H1 (cell line): ENCODE data around the gene SKAP2. TPM values are rescaled to one million over a fixed set of nuclear protein-coding genes. Genes with fewer than 3 reads are reported as not detected.

Experiments used
- ASH2L ChIP-seq: fragments of 200-600, 300-600 bp; sonication (generic); IDR thresholded peaks from one replicate; pipeline ENCODE4 v1.7.1; 2017; ENCODE audit warnings: low read length
- ATF2 ChIP-seq: IDR thresholded peaks from 2 replicates; pipeline ENCODE4 v1.6.1; 2012; ENCODE audit warnings: low read length, inconsistent platforms
- BACH1 ChIP-seq: IDR thresholded peaks from 2 replicates; pipeline ENCODE4 v1.6.1; 2012; ENCODE audit warnings: low read length, improper control_type of control experiment
- BRCA1 ChIP-seq: IDR thresholded peaks from 2 replicates; pipeline ENCODE4 v1.6.1; 2012; ENCODE audit warnings: low read depth, low read length, improper control_type of control experiment
- CEBPB ChIP-seq: IDR thresholded peaks from 2 replicates; pipeline ENCODE4 v1.6.1; 2012; ENCODE audit warnings: low read depth, low read length
- CREB1 ChIP-seq: IDR thresholded peaks from 2 replicates; pipeline ENCODE4 v1.6.1; 2012; ENCODE audit warnings: inconsistent platforms
- JUN ChIP-seq: IDR thresholded peaks from 2 replicates; pipeline ENCODE4 v1.6.1; 2011; ENCODE audit warnings: low read depth, mild to moderate bottlenecking, improper control_type of control experiment, low read length
- KDM1A ChIP-seq: fragments of 200-600, 300-600 bp; sonication (generic); IDR thresholded peaks from 2 replicates; pipeline ENCODE4 v1.7.1; 2016; ENCODE audit warnings: mild to moderate bottlenecking, low read length, borderline replicate concordance
- RAD21 ChIP-seq, 2 experiments: IDR thresholded peaks in 1 of 2; conservative IDR thresholded peaks in 1 of 2; 2 replicates each; pipeline ENCODE4 v1.6.1; 2011; ENCODE audit warnings: low read depth in 2 of 2, low read length in 2 of 2, improper control_type of control experiment in 1 of 2, inconsistent platforms in 1 of 2, mild to moderate bottlenecking in 1 of 2, moderate library complexity in 1 of 2
- RFX5 ChIP-seq: IDR thresholded peaks from 2 replicates; pipeline ENCODE4 v1.6.1; 2011; ENCODE audit warnings: low read depth, low read length, improper control_type of control experiment, borderline replicate concordance
- polyA plus RNA-seq, 7 experiments: library from polyadenylated mRNA; depleted of rRNA in 3 of 7; stranded (reverse) in 5 of 7; unstranded in 2 of 7; fragments of >200 nt in 5 of 7; fragments of 200-250 nt in 2 of 7; gene quantifications; 1 replicate in 5 of 7; 2 replicates in 1 of 7; 4 replicates in 1 of 7; pipeline versions ENCODE4 v1.2.1 to v1.2.3, GENCODE V29; 2011 to 2013; ENCODE audit warnings: missing spikeins in 2 of 7, mixed read lengths in 2 of 7
- total RNA-seq: library from RNA; stranded (reverse); fragmentation: NEBNext Ultra II Directional; extraction: Animal tissue kit (Norgen Biotek cat#: 25700); gene quantifications from 2 replicates; pipeline ENCODE4 v1.2.1, GENCODE V29; 2021

SKAP2 gene
- total and polyA plus RNA-seq, 2 of the 8 experiments (the other 6 are each of a cell fraction or from before 2014, with no cell fraction given): 0.53 to 5.1 TPM

- peak; percentile 49 to 62 for TF ChIP-seq RAD21 (IDR thresholded peaks at IDR 0.05 in 1 of 2, conservative IDR thresholded peaks at IDR 0.05 in 1 of 2; ENCODE audit: low read depth in 2 of 2, low read length in 2 of 2)
- no peak for TF ChIP-seq BACH1
- peak; percentile 44 for TF ChIP-seq ASH2L
- no peak for TF ChIP-seq RFX5
- peak; percentile 98 for TF ChIP-seq ATF2
- TF ChIP-seq CREB1: no peak
- no peak for TF ChIP-seq BRCA1
- no peak for TF ChIP-seq JUN
- TF ChIP-seq KDM1A: no peak
- no peak for TF ChIP-seq CEBPB
Measured at GRCh38 chr7:26686448-26686981, 177.9 kb downstream of the SKAP2 start (continued).
